Colonic mucosa (tissue), 4 donors: ENCODE data around the gene TMEM59L. TPM values are rescaled to one million over a fixed set of nuclear protein-coding genes. Genes with fewer than 3 reads are reported as not detected.

Source experiments
- DNase-seq: peaks from one replicate; pipeline ENCODE4 v3.0.0-alpha.2; 2020
- H3K27ac ChIP-seq: fragments of 200-600 bp; one replicate; pipeline ENCODE4 v1.8.0; 2021
- H3K27me3 ChIP-seq: fragments of 200-600 bp; one replicate; pipeline ENCODE4 v1.8.0; 2021
- H3K36me3 ChIP-seq: fragments of 200-600 bp; one replicate; pipeline ENCODE4 v1.8.0; 2021
- H3K4me1 ChIP-seq: fragments of 200-600 bp; one replicate; pipeline ENCODE4 v1.8.0; 2021; ENCODE audit warnings: mild to moderate bottlenecking
- H3K4me3 ChIP-seq: fragments of 200-600 bp; one replicate; pipeline ENCODE4 v1.8.0; 2021
- H3K9ac ChIP-seq, 2 donors: one replicate each; pipeline ENCODE4 v1.7.0; 2013; ENCODE audit warnings: control low read depth in 2 of 2, low read depth in 2 of 2, low read length in 2 of 2
- H3K9me3 ChIP-seq: fragments of 200-600 bp; one replicate; pipeline ENCODE4 v1.8.0; 2021
- intact Hi-C: fragments of 100-400 bp; cut with DNase I; formaldehyde crosslinking; loops from one replicate; pipeline ENCODE4 v1.14.1; 2022
- total RNA-seq, 2 donors: library from RNA; stranded (reverse); fragmentation: NEBNext Ultra II Directional in 1 of 2; extraction: Animal tissue kit (Norgen Biotek cat#: 25700) in 1 of 2; gene quantifications; one replicate each; pipeline ENCODE4 v1.2.1, GENCODE V29; 2021
- TF ChIP-seq, protein P1 (sequence below): fragments of 200-600 bp; IDR thresholded peaks from one replicate; pipeline ENCODE4 v1.8.0; 2022; ENCODE audit warnings: antibody characterized with exemption, mild to moderate bottlenecking
- donor health status: healthy.
- donor health status: DM: no; HTN: no; CAD: no.
- donor health status: DM: no; HTN: no; CAD: no.

The TMEM59L gene
- total RNA-seq, 2 donors from 2014 or later: 0.27 to 1.4 TPM

DNA sequence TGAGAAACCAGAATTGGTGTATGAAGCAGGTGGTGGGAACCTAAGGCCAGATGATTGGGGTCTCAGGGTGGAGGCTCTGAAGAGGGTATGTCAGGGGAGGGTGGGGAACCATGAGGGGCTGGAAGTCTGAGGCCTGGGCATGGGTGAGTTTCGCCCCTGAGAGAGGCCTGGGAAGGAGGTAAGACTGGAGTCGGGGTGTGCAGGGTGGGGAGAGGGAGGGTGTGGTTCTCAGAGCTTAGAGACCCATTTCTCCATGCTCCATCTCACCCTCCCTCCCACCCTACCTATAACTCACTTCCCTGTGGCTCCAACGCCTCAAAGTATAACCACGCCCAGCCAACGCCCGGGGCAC, 23.1 kb downstream of the TMEM59L start:
- intact Hi-C loops: no loop called here
- TF ChIP-seq, protein P1, sequence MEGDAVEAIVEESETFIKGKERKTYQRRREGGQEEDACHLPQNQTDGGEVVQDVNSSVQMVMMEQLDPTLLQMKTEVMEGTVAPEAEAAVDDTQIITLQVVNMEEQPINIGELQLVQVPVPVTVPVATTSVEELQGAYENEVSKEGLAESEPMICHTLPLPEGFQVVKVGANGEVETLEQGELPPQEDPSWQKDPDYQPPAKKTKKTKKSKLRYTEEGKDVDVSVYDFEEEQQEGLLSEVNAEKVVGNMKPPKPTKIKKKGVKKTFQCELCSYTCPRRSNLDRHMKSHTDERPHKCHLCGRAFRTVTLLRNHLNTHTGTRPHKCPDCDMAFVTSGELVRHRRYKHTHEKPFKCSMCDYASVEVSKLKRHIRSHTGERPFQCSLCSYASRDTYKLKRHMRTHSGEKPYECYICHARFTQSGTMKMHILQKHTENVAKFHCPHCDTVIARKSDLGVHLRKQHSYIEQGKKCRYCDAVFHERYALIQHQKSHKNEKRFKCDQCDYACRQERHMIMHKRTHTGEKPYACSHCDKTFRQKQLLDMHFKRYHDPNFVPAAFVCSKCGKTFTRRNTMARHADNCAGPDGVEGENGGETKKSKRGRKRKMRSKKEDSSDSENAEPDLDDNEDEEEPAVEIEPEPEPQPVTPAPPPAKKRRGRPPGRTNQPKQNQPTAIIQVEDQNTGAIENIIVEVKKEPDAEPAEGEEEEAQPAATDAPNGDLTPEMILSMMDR: no peak
- H3K27ac ChIP-seq: no peak overlapping the region

GRCh38 chr19:18636183-18636968, 23.7 kb downstream of the TMEM59L start:
- intact Hi-C loops: no loop called here
- TF ChIP-seq, protein P1: no peak
- peak; percentile 100 for DNase-seq
- no peaks in the 10 kb centered on the region for H3K36me3 ChIP-seq
- H3K27ac ChIP-seq: no peak overlapping the region
- no peaks in the 10 kb centered on the region for H3K27me3 ChIP-seq
- H3K4me3 ChIP-seq: peak overlapping the region; percentile 80
- peak overlapping the region in 1 of 2 donors; percentile 46 for H3K9ac ChIP-seq
- H3K4me1 ChIP-seq: peaks cover 4% of the 10 kb centered on the region
- H3K9me3 ChIP-seq: no peaks in the 10 kb centered on the region

More for the DNA sequence above, 23.1 kb downstream of the TMEM59L start:
- H3K27me3 ChIP-seq: no peaks in the 10 kb centered on the region
- H3K9ac ChIP-seq: peak overlapping the region in 1 of 2 donors; percentile 32
- peak overlapping the region; percentile 80 for H3K4me3 ChIP-seq
- H3K36me3 ChIP-seq: no peaks in the 10 kb centered on the region
- H3K9me3 ChIP-seq: no peaks in the 10 kb centered on the region
- H3K4me1 ChIP-seq: peaks cover 4% of the 10 kb centered on the region
- no peak for DNase-seq

- TF ChIP-seq, protein P1: no peak
- peak within 1 kb of the TSS; percentile 55 for H3K27ac ChIP-seq
- H3K9ac ChIP-seq: peak within 1 kb of the TSS; percentile 81 to 89
- H3K27me3 ChIP-seq: no peaks in the 10 kb centered on the region
- intact Hi-C loops: no loop called here
- no peaks in the 10 kb centered on the region for H3K9me3 ChIP-seq
- no peaks in the 10 kb centered on the region for H3K36me3 ChIP-seq
- H3K4me3 ChIP-seq: peak within 1 kb of the TSS; percentile 80
- DNase-seq: no peak
- peaks cover 4% of the 10 kb centered on the region for H3K4me1 ChIP-seq
These were observed 24.4 kb downstream of the TMEM59L start, which contains the start of gene KLHL26 for GRCh38 chr19:18636969-18637629. KLHL26 (plus strand) TSS chr19:18637028; CDS start chr19:18637055, 27 bp downstream.

GRCh38 chr19:18637673-18638630, 25.3 kb downstream of the TMEM59L start:
- peaks cover 4% of the 10 kb centered on the region for H3K4me1 ChIP-seq
- intact Hi-C loops: no loop called here
- peak overlapping the region; percentile 18 for H3K27ac ChIP-seq
- DNase-seq: peak; percentile 77
- no peaks in the 10 kb centered on the region for H3K27me3 ChIP-seq
- TF ChIP-seq, protein P1: no peak
- H3K4me3 ChIP-seq: peak overlapping the region; percentile 80
- H3K9ac ChIP-seq: peak overlapping the region in 1 of 2 donors; percentile 81
- no peaks in the 10 kb centered on the region for H3K36me3 ChIP-seq
- H3K9me3 ChIP-seq: no peaks in the 10 kb centered on the region

- no peaks in the 10 kb centered on the region for H3K36me3 ChIP-seq
- DNase-seq: no peak
- H3K9me3 ChIP-seq: no peaks in the 10 kb centered on the region
- H3K4me3 ChIP-seq: no peak overlapping the region
- intact Hi-C loops: no loop called here
- TF ChIP-seq, protein P1: no peak
- no peak overlapping the region for H3K27ac ChIP-seq
- H3K27me3 ChIP-seq: no peaks in the 10 kb centered on the region
- H3K4me1 ChIP-seq: peaks cover 4% of the 10 kb centered on the region
- no peak overlapping the region for H3K9ac ChIP-seq
These were observed 27.1 kb downstream of the TMEM59L start for GRCh38 chr19:18639706-18640243.
